HUES64 (cell line): Measurements from ENCODE around the gene PEX11A. TPM values are rescaled to one million over a fixed set of nuclear protein-coding genes. Genes with fewer than 3 reads are reported as not detected.

Source experiments
- H3K27ac ChIP-seq: 2 replicates; pipeline ENCODE4 v1.7.0; 2013; ENCODE audit warnings: low read depth, low read length, inconsistent platforms
- H3K27me3 ChIP-seq: 2 replicates; pipeline ENCODE4 v1.6.1; 2013; ENCODE audit warnings: mild to moderate bottlenecking, low read length; ENCODE audit not compliant: insufficient read depth
- H3K36me3 ChIP-seq: 2 replicates; pipeline ENCODE4 v1.6.1; 2013; ENCODE audit warnings: mild to moderate bottlenecking, low read length; ENCODE audit not compliant: insufficient read depth
- H3K4me1 ChIP-seq: 2 replicates; pipeline ENCODE4 v1.6.1; 2013; ENCODE audit warnings: mild to moderate bottlenecking, low read length, moderate library complexity; ENCODE audit not compliant: insufficient read depth
- H3K4me3 ChIP-seq: 2 replicates; pipeline ENCODE4 v1.5.1; 2013; ENCODE audit warnings: mild to moderate bottlenecking, low read length, moderate library complexity
- H3K9ac ChIP-seq: 2 replicates; pipeline ENCODE4 v1.6.1; 2013; ENCODE audit warnings: mild to moderate bottlenecking, low read depth, low read length
- H3K9me3 ChIP-seq: 2 replicates; pipeline ENCODE4 v1.6.1; 2013; ENCODE audit warnings: low read depth, low read length; ENCODE audit not compliant: insufficient read depth
- WGBS: fragments of 150-250, 120-280 bp; methylation state at CpG from one replicate; pipeline ENCODE4 v1.1.7; 2013; ENCODE audit warnings: missing lambda C conversion rate; 5-methylcytosine and 5-hydroxymethylcytosine counted together
- polyA plus RNA-seq, 2 experiments: library from polyadenylated mRNA; stranded (reverse); fragments of 50-300 nt; gene quantifications; one replicate each; pipeline ENCODE4 v1.2.3, GENCODE V29; 2013

The PEX11A gene, protein sequence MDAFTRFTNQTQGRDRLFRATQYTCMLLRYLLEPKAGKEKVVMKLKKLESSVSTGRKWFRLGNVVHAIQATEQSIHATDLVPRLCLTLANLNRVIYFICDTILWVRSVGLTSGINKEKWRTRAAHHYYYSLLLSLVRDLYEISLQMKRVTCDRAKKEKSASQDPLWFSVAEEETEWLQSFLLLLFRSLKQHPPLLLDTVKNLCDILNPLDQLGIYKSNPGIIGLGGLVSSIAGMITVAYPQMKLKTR
- polyA plus RNA-seq (2013, experiment 1 of 2): 1.7 TPM
- polyA plus RNA-seq (2013, experiment 2 of 2): 2.3 TPM

DNA sequence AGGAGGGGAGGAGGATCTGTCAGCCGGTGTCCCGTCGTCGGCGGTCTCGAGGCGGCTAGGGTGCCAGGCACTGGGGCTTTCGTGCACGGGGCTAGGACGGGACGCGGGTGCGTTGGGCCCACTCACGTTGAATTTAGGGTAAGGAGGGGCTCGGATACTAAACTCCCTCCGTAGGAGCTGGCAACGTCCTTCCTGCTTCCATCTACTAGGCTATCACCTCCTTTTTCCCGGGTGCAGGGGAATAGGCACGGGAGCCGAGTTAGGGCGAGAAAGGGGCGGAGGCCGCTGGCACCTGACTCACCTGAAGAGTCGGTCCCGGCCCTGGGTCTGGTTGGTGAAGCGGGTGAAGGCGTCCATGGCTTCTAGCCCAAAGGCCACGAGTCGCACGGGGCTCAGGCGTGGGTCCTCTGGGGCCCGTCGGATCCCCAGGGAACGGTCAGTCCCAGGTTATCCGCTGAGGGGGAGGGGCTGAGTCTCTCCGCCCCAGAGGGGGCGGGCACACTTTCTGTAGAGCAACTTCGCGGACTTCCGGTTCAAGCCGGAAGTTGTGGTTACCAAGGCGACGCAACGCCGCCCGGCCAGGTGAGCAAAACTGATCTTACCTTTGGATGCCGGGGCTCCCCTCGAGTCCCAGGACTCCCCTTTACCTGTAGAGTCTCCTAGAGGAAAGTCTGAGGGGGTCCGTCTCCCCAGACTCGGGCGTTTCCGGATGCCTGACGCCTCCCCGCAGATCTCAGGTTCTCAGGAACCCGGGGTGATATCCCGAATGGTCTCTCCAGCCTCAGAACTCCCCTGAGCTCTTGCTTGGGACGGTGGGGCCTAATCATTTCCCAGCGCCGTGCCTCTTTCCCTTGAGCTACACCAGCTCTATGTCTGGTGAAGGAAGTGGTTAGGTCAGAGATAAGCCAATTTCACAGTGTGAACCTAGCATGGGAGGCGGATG, at the start of gene PEX11A, which contains the start of gene WDR93:
Gene PEX11A (minus strand): TSS at position 479 of the 943 bp plus-strand sequence. CDS start 122 bp downstream, at position 357.
Gene WDR93 (plus strand): TSS at position 536 of the 943 bp plus-strand sequence. CDS start 10,936 bp downstream, outside the sequence.
- H3K27ac ChIP-seq: no peak within 1 kb of the TSS
- no peaks in the 10 kb centered on the region for H3K4me1 ChIP-seq
- peak within 1 kb of the TSS; percentile 36; the same call in 1 of the 2 replicates for H3K9ac ChIP-seq

GRCh38 chr15:89740137-89740536, 49.6 kb upstream of the PEX11A start:
- no peak overlapping the region for H3K27ac ChIP-seq
- no peaks in the 10 kb centered on the region for H3K4me1 ChIP-seq
- peaks cover 22% of the 10 kb centered on the region for H3K27me3 ChIP-seq
- no peak overlapping the region for H3K9ac ChIP-seq
- H3K4me3 ChIP-seq: no peak overlapping the region
- H3K9me3 ChIP-seq: no peaks in the 10 kb centered on the region
- no peaks in the 10 kb centered on the region for H3K36me3 ChIP-seq
- WGBS: 6% methylated on average over 8 of the region's 8 CpGs

More for the DNA sequence above, at the start of gene PEX11A, which contains the start of gene WDR93:
- Histone ChIP-seq H3K27me3 (peaks cover 36% of the 10 kb centered on the region; the same call in 1 of the 2 replicates), H3K4me3 (peak within 1 kb of the TSS; percentile 83), H3K9me3 (no peaks in the 10 kb centered on the region), H3K36me3 (no peaks in the 10 kb centered on the region)
- 5% methylated on average over 60 of the region's 60 CpGs for WGBS

GRCh38 chr15:89735773-89736172, 45.2 kb upstream of the PEX11A start:
- H3K36me3 ChIP-seq: no peaks in the 10 kb centered on the region
- no peak overlapping the region for H3K9ac ChIP-seq
- no peaks in the 10 kb centered on the region for H3K9me3 ChIP-seq
- no peaks in the 10 kb centered on the region for H3K4me1 ChIP-seq
- H3K27ac ChIP-seq: no peak overlapping the region
- whole genome bisulfite sequencing: 69% methylated on average over 4 of the region's 4 CpGs
- H3K27me3 ChIP-seq: peaks cover 5% of the 10 kb centered on the region; the same call in 1 of the 2 replicates
- H3K4me3 ChIP-seq: no peak overlapping the region

DNA sequence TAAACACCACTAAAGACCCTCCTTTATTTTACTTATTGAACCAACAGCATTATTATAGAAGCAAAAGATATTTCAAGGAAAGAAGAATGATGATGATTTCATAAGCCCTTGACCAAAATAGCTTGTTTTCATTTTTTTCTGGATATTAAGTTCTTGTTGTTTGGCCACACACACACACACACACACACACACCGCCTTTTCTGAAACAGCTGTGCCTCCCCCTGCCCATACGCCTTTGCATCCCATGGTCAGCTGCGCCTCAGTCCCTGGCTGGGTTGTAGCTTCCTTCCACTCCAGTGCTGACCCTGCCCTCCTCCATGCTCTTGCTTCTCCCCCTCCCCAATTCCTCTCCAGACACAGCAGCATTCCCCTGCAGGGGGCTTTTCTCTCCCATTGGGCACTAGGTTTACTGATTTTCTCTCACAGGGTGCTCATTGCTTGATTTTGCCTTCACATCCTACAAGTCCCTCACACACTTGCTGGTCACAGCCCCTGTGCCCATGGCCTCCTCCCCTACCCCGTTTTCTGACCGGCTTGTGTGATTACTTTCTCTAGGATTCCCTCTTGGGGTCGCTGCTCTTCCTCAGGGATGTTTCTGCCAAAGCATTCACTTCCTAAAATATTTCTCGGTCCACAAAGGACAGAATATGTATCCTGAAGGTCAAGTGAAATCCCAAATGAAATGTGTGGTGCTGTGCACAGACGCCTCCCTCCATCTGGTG, 42.1 kb upstream of the PEX11A start:
- H3K27me3 ChIP-seq: peaks cover 5% of the 10 kb centered on the region; the same call in 1 of the 2 replicates
- 75% methylated on average over 8 of the region's 8 CpGs for WGBS
- no peaks in the 10 kb centered on the region for H3K36me3 ChIP-seq
- no peak overlapping the region for H3K27ac ChIP-seq
- H3K9me3 ChIP-seq: no peaks in the 10 kb centered on the region
- H3K4me1 ChIP-seq: no peaks in the 10 kb centered on the region
- H3K4me3 ChIP-seq: no peak overlapping the region
- no peak overlapping the region for H3K9ac ChIP-seq

- WGBS: 92% methylated on average over 5 of the region's 5 CpGs
- Histone ChIP-seq H3K27me3 (no peaks in the 10 kb centered on the region), H3K4me1 (no peaks in the 10 kb centered on the region), H3K4me3 (no peak overlapping the region), H3K36me3 (no peaks in the 10 kb centered on the region), H3K27ac (no peak overlapping the region), H3K9ac (no peak overlapping the region), H3K9me3 (no peaks in the 10 kb centered on the region)
These were observed 40.7 kb upstream of the PEX11A start for GRCh38 chr15:89731275-89731674.

DNA sequence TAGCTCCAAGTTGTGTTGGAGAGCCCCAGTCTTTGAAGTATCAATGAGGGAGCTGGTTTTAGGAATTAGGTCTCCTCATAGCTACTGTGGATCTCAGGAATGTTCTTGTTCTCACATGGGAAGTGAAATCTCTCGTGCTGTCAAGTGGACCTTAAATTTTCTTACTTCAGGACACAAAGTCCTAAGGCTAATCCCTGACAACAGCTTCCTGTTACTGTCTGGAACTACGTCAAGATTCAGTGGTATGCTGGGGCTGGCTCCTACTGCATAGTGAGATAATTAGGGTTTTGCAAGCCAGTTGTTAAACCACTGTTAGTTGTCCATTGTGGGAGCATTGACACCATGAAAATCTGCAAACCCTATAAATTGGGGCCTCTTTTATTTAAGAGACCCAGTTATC, 37.7 kb upstream of the PEX11A start:
- H3K4me1 ChIP-seq: no peaks in the 10 kb centered on the region
- H3K4me3 ChIP-seq: no peak overlapping the region
- 85% methylated on average over 2 of the region's 2 CpGs for WGBS
- no peak overlapping the region for H3K27ac ChIP-seq
- no peaks in the 10 kb centered on the region for H3K27me3 ChIP-seq
- no peaks in the 10 kb centered on the region for H3K36me3 ChIP-seq
- H3K9me3 ChIP-seq: peaks cover 6% of the 10 kb centered on the region
- no peak overlapping the region for H3K9ac ChIP-seq

DNA sequence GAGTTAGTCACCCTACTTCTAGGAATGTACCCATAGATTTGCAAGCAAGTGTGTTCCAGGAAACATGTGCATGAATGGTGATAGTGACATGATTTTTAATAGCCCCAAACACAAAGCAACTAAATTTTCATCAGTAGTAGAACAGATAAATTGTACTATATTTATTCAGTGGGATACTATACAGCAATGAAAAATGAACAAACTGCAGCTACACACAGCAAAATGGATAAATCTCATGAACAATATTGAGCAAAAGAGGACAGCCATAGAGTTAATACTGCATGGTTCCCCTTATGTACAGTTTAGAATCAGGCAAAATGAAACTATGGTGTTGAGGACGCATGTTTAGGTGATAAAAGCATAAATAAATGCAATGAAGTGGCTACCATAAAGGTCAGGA, 34.5 kb upstream of the PEX11A start:
- Histone ChIP-seq H3K9me3 (peaks cover 6% of the 10 kb centered on the region), H3K27me3 (no peaks in the 10 kb centered on the region), H3K36me3 (no peaks in the 10 kb centered on the region), H3K4me1 (no peaks in the 10 kb centered on the region), H3K4me3 (no peak overlapping the region), H3K9ac (no peak overlapping the region), H3K27ac (no peak overlapping the region)
- WGBS: 85% methylated on average over 1 of the region's 1 CpG

DNA sequence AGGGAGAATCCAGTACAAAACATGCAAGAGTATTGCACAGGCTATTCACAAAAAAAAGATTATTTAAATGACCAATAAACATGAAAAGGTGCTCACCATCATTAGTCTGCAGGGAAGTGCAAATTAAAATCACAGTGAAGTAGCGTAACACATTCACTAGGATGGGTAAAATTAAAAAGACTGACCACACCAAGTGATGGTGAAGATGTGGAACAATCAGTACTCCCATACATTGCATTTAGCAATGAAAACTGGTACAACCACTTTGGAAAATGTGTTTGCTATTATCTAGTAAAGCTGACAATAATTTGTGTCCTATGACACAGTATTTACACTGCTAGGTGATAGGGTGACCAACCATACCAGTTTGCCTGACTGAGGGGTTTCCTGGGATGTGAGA, 34.1 kb upstream of the PEX11A start:
- no peaks in the 10 kb centered on the region for H3K4me1 ChIP-seq
- no peak overlapping the region for H3K27ac ChIP-seq
- H3K9me3 ChIP-seq: peaks cover 6% of the 10 kb centered on the region
- WGBS: 100% methylated on average over 1 of the region's 1 CpG
- H3K9ac ChIP-seq: no peak overlapping the region
- no peaks in the 10 kb centered on the region for H3K36me3 ChIP-seq
- no peaks in the 10 kb centered on the region for H3K27me3 ChIP-seq
- no peak overlapping the region for H3K4me3 ChIP-seq

GRCh38 chr15:89723031-89723430, 32.5 kb upstream of the PEX11A start:
- H3K4me3 ChIP-seq: no peak overlapping the region
- H3K27ac ChIP-seq: no peak overlapping the region
- no peaks in the 10 kb centered on the region for H3K36me3 ChIP-seq
- H3K27me3 ChIP-seq: no peaks in the 10 kb centered on the region
- WGBS: 88% methylated on average over 1 of the region's 3 CpGs
- H3K9me3 ChIP-seq: peaks cover 6% of the 10 kb centered on the region
- no peak overlapping the region for H3K9ac ChIP-seq
- no peaks in the 10 kb centered on the region for H3K4me1 ChIP-seq

- H3K4me1 ChIP-seq: no peaks in the 10 kb centered on the region
- no peaks in the 10 kb centered on the region for H3K27me3 ChIP-seq
- no peak overlapping the region for H3K9ac ChIP-seq
- no peak overlapping the region for H3K4me3 ChIP-seq
- no peaks in the 10 kb centered on the region for H3K36me3 ChIP-seq
- 83% methylated on average over 2 of the region's 2 CpGs for WGBS
- no peaks in the 10 kb centered on the region for H3K9me3 ChIP-seq
- H3K27ac ChIP-seq: no peak overlapping the region
These were observed 24.2 kb upstream of the PEX11A start for GRCh38 chr15:89714775-89715174.
